Measurements from ENCODE around the gene DSTYK.

DNA sequence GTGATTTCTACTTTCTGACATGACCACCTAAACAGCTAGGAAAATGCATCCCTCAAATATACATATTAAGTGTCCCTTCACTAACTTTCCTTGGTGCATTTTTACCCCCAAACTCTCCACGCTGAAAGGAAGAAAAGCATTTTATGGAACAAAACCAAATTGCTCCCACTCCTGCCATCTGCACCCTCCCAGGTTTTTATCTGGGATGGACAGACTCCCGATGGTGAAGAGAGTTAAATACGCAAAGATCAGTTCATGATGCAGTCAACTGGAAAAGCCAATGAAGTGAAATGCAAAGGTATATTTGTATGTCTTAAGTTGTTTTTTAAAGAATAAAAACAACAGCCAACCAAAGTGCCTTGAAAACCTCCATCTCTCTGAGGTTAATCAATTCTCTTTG lies 2.7 kb downstream of the DSTYK start:
- TF ChIP-seq EZH2phosphoT487 (IDR thresholded peaks at IDR 0.05; ENCODE audit: borderline replicate concordance, low read length) (no peak), EZH2 (IDR thresholded peaks at IDR 0.05; ENCODE audit: low read length, unreplicated experiment) (no peak)
- TF ChIP-seq, protein P1, sequence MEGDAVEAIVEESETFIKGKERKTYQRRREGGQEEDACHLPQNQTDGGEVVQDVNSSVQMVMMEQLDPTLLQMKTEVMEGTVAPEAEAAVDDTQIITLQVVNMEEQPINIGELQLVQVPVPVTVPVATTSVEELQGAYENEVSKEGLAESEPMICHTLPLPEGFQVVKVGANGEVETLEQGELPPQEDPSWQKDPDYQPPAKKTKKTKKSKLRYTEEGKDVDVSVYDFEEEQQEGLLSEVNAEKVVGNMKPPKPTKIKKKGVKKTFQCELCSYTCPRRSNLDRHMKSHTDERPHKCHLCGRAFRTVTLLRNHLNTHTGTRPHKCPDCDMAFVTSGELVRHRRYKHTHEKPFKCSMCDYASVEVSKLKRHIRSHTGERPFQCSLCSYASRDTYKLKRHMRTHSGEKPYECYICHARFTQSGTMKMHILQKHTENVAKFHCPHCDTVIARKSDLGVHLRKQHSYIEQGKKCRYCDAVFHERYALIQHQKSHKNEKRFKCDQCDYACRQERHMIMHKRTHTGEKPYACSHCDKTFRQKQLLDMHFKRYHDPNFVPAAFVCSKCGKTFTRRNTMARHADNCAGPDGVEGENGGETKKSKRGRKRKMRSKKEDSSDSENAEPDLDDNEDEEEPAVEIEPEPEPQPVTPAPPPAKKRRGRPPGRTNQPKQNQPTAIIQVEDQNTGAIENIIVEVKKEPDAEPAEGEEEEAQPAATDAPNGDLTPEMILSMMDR (conservative IDR thresholded peaks at IDR 0.05; ENCODE audit: low read depth, low read length), result no peak

All from PC-3 (cell line).